Measurements from ENCODE around the gene MBTPS1.
A peak's percentile ranks its signal among the peaks of the same experiment; 100 is the strongest.

Gene MBTPS1

DNA sequence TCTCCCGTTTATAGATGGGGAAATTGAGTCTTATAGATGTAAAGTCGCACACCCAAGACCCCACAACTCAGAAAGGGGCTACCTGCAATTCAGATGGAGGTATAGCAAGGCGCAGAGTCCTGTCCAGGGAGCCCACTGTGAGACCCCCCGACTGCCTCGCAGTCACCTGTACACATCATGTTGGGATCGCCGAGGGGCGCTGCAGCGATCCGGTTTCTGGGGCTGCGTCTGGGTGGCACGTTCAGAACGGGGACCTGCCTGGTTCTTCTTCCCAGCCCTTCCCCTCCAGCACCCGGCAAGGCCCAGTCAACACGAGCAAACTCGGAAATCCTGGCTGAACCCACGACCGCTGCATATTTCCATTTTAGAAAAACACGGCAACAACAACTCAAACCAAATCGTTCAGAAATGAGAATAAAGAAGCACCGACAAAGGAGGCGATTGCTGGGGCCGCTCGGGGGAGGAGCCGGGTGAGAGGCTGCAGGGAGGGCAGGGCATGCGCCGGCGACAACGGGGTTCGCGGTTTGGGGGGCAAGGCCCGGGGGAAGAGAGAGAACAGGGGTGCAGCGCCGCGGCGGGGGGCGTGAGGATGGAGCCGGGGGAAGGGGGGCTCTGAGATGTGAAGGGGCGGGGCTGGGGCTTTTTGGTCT is 27.6 kb upstream of the MBTPS1 start:
- Histone ChIP-seq H3K4me2 (ENCODE audit: low read depth, low read length, poor library complexity, severe bottlenecking) (peak overlapping the region; percentile 85), H3K4me3 (ENCODE audit: insufficient read depth, low read length, poor library complexity, severe bottlenecking) (peak overlapping the region; percentile 69), H4K20me1 (ENCODE audit: low read depth, low read length) (no peaks in the 10 kb centered on the region), H2AFZ (ENCODE audit: low read depth, low read length, severe bottlenecking) (peak overlapping the region; percentile 31), H3K27me3 (ENCODE audit: low read length) (no peaks in the 10 kb centered on the region), H3K9me2 (replicated peaks; ENCODE audit: insufficient read depth, low read length) (no peaks in the 10 kb centered on the region), H3K9me3 (ENCODE audit: insufficient read depth, low read length) (no peaks in the 10 kb centered on the region), H3K9ac (ENCODE audit: low read length) (peak overlapping the region; percentile 80), H3K79me2 (ENCODE audit: insufficient read depth, low read length) (peaks cover 22% of the 10 kb centered on the region; the same call in 1 of the 2 replicates), H3K36me3 (ENCODE audit: low read length) (no peaks in the 10 kb centered on the region), H3F3A (ENCODE audit: insufficient read depth) (peaks cover 5% of the 10 kb centered on the region; the same call in 1 of the 2 replicates), H3K27ac (ENCODE audit: low read depth, low read length) (peak overlapping the region; percentile 47; the same call in 1 of the 2 replicates)
- no peak for TF ChIP-seq EZH2phosphoT487 (conservative IDR thresholded peaks at IDR 0.05; ENCODE audit: low read length)
- TF ChIP-seq, protein P1, sequence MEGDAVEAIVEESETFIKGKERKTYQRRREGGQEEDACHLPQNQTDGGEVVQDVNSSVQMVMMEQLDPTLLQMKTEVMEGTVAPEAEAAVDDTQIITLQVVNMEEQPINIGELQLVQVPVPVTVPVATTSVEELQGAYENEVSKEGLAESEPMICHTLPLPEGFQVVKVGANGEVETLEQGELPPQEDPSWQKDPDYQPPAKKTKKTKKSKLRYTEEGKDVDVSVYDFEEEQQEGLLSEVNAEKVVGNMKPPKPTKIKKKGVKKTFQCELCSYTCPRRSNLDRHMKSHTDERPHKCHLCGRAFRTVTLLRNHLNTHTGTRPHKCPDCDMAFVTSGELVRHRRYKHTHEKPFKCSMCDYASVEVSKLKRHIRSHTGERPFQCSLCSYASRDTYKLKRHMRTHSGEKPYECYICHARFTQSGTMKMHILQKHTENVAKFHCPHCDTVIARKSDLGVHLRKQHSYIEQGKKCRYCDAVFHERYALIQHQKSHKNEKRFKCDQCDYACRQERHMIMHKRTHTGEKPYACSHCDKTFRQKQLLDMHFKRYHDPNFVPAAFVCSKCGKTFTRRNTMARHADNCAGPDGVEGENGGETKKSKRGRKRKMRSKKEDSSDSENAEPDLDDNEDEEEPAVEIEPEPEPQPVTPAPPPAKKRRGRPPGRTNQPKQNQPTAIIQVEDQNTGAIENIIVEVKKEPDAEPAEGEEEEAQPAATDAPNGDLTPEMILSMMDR (IDR thresholded peaks at IDR 0.05; ENCODE audit: insufficient read depth, low read length, poor library complexity, severe bottlenecking) = peak; percentile 33

DNA sequence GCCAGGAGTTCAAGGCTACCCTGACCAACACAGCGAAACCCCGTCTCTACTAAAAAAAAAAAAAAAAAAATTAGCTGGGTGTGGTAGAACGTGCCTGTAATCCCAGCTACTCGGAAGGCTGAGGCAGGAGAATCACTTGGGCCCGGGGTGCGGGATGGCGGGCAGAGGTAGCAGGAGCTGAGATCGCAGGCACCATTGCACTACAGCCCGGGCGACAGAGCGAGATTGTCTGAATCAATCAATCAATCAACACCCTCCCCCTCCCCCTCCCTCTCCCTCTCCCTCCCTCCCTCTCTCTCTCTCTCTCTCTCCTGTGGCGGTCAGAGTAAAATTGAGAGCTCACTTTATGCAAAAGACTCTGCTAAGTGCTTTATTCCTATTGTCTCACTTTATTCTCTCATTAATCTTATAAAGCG is 27.1 kb upstream of the MBTPS1 start:
- H3K9ac ChIP-seq (ENCODE audit: low read length) = peak overlapping the region; percentile 80

DNA sequence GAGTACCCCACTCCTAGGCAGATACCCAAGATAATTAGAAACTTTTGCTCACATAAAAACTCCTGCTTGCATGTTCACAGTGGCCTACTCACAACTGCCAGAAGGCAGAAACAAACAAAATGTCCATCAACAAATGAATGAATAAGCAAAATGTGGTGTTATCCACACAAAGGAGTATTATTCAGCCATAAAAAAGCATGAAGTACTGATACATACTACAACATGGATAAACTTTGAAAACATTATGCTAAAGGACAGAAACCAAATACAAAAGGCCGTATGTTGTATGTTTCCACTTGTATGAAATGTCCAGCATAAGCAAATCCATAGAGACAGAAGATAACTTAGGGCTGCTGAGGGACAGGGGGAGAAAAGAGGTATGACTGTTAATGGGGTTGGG is 26.3 kb upstream of the MBTPS1 start:
- H3K4me2 ChIP-seq (ENCODE audit: low read depth, low read length, poor library complexity, severe bottlenecking) = no peak overlapping the region
- no peak overlapping the region for H3K27ac ChIP-seq (ENCODE audit: low read depth, low read length)
- H3K9ac ChIP-seq (ENCODE audit: low read length) = no peak overlapping the region
- H3K4me3 ChIP-seq (ENCODE audit: insufficient read depth, low read length, poor library complexity, severe bottlenecking) = no peak overlapping the region
- no peaks in the 10 kb centered on the region for H3K36me3 ChIP-seq (ENCODE audit: low read length)
- H3K9me2 ChIP-seq (replicated peaks; ENCODE audit: insufficient read depth, low read length) = no peaks in the 10 kb centered on the region
- peaks cover 22% of the 10 kb centered on the region; the same call in 1 of the 2 replicates for H3K79me2 ChIP-seq (ENCODE audit: insufficient read depth, low read length)
- H3K9me3 ChIP-seq (ENCODE audit: insufficient read depth, low read length) = no peaks in the 10 kb centered on the region
- no peaks in the 10 kb centered on the region for H4K20me1 ChIP-seq (ENCODE audit: low read depth, low read length)
- H3K27me3 ChIP-seq (ENCODE audit: low read length) = no peaks in the 10 kb centered on the region
- no peak overlapping the region for H2AFZ ChIP-seq (ENCODE audit: low read depth, low read length, severe bottlenecking)
- H3F3A ChIP-seq (ENCODE audit: insufficient read depth) = peaks cover 5% of the 10 kb centered on the region; the same call in 1 of the 2 replicates
- TF ChIP-seq, protein P1 (IDR thresholded peaks at IDR 0.05; ENCODE audit: insufficient read depth, low read length, poor library complexity, severe bottlenecking) = no peak
- no peak for TF ChIP-seq EZH2phosphoT487 (conservative IDR thresholded peaks at IDR 0.05; ENCODE audit: low read length)

More for the DNA sequence above, 27.1 kb upstream of the MBTPS1 start:
- H3K9me2 ChIP-seq (replicated peaks; ENCODE audit: insufficient read depth, low read length) = no peaks in the 10 kb centered on the region
- H3K9me3 ChIP-seq (ENCODE audit: insufficient read depth, low read length) = no peaks in the 10 kb centered on the region
- H3K36me3 ChIP-seq (ENCODE audit: low read length) = no peaks in the 10 kb centered on the region
- TF ChIP-seq, protein P1 (IDR thresholded peaks at IDR 0.05; ENCODE audit: insufficient read depth, low read length, poor library complexity, severe bottlenecking) = no peak
- no peak for TF ChIP-seq EZH2phosphoT487 (conservative IDR thresholded peaks at IDR 0.05; ENCODE audit: low read length)
- H2AFZ ChIP-seq (ENCODE audit: low read depth, low read length, severe bottlenecking) = no peak overlapping the region
- H3K27me3 ChIP-seq (ENCODE audit: low read length) = no peaks in the 10 kb centered on the region
- H3F3A ChIP-seq (ENCODE audit: insufficient read depth) = peaks cover 5% of the 10 kb centered on the region; the same call in 1 of the 2 replicates
- H3K27ac ChIP-seq (ENCODE audit: low read depth, low read length) = no peak overlapping the region
- H4K20me1 ChIP-seq (ENCODE audit: low read depth, low read length) = no peaks in the 10 kb centered on the region
- peak overlapping the region; percentile 69 for H3K4me3 ChIP-seq (ENCODE audit: insufficient read depth, low read length, poor library complexity, severe bottlenecking)
- H3K4me2 ChIP-seq (ENCODE audit: low read depth, low read length, poor library complexity, severe bottlenecking) = peak overlapping the region; percentile 85
- peaks cover 22% of the 10 kb centered on the region; the same call in 1 of the 2 replicates for H3K79me2 ChIP-seq (ENCODE audit: insufficient read depth, low read length)
